HG02884 (cell line): ENCODE measurements around the gene ZC3H14.
"Not testable (repeated sequence)": the region's sequence is repeated elsewhere in the genome, so short reads cannot be mapped to it uniquely, and the experiment has no call there.

ENCODE experiments used
- ATAC-seq: cut with Tn5 transposase; IDR thresholded peaks from one replicate; pipeline ENCODE4 v1.9.1; 2021; ENCODE audit warnings: mild to moderate bottlenecking, moderate library complexity; ENCODE audit not compliant: unreplicated experiment

The ZC3H14 gene, protein sequence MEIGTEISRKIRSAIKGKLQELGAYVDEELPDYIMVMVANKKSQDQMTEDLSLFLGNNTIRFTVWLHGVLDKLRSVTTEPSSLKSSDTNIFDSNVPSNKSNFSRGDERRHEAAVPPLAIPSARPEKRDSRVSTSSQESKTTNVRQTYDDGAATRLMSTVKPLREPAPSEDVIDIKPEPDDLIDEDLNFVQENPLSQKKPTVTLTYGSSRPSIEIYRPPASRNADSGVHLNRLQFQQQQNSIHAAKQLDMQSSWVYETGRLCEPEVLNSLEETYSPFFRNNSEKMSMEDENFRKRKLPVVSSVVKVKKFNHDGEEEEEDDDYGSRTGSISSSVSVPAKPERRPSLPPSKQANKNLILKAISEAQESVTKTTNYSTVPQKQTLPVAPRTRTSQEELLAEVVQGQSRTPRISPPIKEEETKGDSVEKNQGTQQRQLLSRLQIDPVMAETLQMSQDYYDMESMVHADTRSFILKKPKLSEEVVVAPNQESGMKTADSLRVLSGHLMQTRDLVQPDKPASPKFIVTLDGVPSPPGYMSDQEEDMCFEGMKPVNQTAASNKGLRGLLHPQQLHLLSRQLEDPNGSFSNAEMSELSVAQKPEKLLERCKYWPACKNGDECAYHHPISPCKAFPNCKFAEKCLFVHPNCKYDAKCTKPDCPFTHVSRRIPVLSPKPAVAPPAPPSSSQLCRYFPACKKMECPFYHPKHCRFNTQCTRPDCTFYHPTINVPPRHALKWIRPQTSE

DNA sequence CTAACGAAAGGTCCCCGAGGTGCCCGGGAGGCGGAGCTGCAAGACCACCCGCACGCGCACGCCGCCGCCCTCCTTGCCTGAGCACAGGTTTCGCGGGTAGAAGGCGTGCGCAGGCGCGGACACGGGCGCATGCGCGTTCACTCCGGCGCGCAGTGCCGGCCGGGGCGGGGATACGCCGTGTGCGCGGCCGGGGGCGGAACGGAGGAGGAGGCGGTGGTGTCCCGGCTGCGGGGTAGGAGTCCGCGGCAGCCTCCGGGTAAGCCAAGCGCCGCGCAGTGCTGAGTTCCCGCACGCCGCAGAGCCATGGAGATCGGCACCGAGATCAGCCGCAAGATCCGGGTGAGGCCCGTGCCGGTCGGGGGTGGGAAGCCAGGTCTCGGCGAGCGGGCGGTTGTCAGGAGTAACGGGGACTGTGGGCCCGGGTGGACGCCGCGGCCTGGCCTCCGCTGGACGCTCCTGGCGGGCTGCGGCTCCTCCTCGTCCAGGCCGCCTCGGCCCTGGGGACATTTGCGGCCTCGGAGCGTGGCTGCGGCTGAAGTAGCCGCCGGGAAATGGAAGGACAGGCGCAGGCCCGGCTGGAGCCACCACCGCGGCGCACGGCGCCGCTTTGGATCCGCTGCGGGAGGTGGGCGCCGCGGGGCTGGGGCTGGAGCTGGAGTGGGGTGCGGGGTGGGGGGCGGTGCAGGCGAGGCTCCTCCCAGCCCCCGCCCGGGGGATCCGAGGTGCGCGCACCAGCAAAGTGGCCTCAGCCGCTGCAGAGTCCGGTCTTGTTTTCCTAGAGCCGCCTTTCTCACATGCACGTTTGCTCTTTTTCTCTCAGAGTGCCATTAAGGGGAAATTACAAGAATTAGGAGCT lies at the start of gene ZC3H14:
Gene ZC3H14, plus strand, starts transcription at position 207 of the 856 bp plus-strand sequence. Its CDS starts 97 bp downstream, at position 304.
- ATAC-seq = peak; percentile 93

- ATAC-seq = no peak
Measured at GRCh38 chr14:88515499-88516221, 47.2 kb upstream of the ZC3H14 start.

- ATAC-seq = no peak
Measured at GRCh38 chr14:88516861-88517357, 45.9 kb upstream of the ZC3H14 start.

- no peak for ATAC-seq
Measured at GRCh38 chr14:88518592-88519512, 44.0 kb upstream of the ZC3H14 start.

DNA sequence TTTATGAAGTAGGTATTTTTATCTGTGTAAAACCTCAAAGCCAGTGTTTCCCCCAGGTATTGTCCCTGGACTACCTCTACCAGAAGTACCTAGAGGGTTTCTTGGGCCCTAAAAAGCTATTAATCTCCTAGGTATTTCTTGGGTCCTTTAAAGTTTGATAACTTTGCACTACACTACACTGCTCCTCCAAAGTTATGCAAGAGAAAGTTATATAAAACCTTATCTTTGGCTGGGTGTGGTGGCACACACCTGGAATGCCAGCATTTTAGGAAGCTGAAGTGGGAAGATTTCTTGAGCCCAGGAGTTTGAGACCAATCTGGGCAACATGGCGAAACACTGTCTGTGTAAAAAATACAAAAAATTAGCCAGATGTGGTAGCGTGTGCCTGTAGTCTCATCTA lies 42.9 kb upstream of the ZC3H14 start:
- no peak for ATAC-seq

DNA sequence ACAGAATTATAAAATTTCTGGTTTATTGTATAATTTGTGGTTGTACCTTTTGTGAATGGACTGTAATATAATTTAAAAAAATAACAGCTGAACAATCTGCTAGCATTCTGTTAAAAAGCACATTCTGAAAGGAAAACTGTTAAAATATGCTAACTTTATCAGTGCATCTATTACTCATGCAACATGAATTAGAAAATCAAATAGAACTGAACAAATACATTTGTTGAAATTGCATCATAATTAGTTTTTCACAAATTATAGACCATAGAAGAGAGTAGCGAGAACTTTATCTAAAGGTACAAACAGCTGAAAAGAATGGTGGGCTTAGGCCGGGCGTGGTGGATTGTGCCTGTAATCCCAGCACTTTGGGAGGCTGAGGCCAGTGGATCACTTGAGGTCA lies 41.0 kb upstream of the ZC3H14 start:
- no peak for ATAC-seq

GRCh38 chr14:88522393-88522792 lies 40.4 kb upstream of the ZC3H14 start:
- no peak for ATAC-seq

DNA sequence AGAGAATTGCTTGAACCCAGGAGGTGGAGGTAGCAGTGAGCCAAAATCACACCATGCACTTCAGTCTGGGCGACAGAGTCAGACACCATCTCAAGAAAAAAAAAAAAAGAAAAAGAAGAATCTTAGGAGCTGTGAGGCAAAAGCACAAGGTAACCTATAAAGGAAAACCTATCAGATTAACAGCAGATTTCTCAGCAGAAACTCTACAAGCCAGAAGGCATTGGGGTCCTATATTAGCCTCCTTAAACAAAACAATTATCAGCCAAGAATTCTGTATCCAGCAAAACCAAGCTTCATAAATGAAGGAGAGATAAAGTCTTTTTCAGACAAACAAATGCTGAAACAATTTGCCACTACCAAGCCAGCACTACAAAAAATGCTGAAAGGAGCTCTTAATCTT lies 32.9 kb upstream of the ZC3H14 start:
- not testable (repeated sequence) for ATAC-seq

- no peak for ATAC-seq
Measured at GRCh38 chr14:88533064-88533602, 29.7 kb upstream of the ZC3H14 start.

- ATAC-seq = no peak
Measured at GRCh38 chr14:88535149-88535548, 27.7 kb upstream of the ZC3H14 start.

GRCh38 chr14:88535813-88536212 lies 27.0 kb upstream of the ZC3H14 start:
- ATAC-seq = no peak

DNA sequence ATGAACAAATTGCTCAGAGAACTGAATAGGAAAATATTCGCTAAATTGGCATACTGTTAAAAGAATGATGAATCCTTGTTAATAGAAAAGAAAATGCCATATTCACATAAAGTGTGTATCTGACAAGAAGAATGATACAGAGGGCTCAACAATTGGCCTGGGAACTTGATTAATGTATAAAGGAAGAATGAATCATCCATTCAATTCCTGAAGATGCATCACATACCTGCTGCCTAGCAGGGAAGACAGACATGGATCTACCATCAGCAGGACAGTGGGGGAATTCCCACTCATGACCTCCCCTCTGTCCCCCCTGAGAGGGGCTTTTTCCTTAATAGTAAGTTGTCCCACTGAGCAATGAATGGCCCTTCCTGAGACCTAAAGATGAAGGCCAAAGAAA lies 21.5 kb upstream of the ZC3H14 start:
- ATAC-seq = no peak

DNA sequence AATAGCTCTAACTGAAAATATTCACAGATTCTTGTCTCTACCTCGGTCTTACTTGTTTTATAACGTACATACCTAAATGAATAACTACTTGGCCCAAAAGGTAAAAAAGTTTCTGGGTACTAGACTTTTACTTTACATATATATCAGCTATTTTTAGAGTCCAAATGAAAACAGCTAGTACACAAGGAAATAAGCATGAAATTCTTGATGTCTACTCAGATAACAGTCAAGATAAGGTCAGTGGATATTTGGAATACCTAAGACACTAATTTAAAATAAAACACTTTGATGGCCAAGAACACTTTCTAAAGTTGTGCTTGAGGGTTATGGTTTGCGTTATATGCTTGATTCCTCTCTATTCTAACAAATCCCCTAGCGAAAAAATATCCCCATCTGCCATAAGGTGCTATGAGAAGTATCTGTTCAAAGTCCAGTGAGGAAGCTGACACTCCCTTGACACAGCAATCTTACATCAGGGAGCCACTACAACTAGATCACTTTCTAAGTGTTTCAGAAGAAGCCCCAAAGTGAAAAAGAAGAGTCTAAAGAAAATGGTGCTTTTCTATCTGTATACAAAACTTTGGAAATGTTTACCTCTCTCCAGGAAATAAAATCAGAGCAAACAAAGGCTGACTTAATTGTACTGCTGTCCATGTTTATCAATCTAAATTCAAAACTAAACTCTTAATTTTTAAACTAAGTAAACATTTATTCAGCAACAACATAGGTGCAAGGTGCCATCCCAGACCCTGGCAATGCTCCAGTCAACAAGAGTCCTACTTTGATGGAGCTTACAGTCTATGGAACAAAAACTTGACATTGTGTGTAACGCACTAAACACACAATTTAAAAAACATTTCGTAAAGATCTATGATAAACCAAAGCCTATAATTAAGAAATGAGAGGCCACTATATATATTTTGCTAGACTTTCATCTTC lies 19.7 kb upstream of the ZC3H14 start:
- ATAC-seq = no peak

- ATAC-seq = no peak
Measured at GRCh38 chr14:88545256-88545655, 17.6 kb upstream of the ZC3H14 start.

- peak; percentile 72 for ATAC-seq
Measured at GRCh38 chr14:88546621-88547385, 16.0 kb upstream of the ZC3H14 start.

GRCh38 chr14:88547386-88547780 lies 15.5 kb upstream of the ZC3H14 start:
- no peak for ATAC-seq

GRCh38 chr14:88550078-88550477 lies 12.8 kb upstream of the ZC3H14 start:
- no peak for ATAC-seq
